ENCODE data around the gene STK38L. TPM values are rescaled to one million over a fixed set of nuclear protein-coding genes. Genes with fewer than 3 reads are reported as not detected.

STK38L gene
- total and polyA plus RNA-seq, 10 of the 15 experiments (the other 5 are each of a cell fraction or from before 2014, with no cell fraction given) = 43.0 to 154 (median 115) TPM

- TF ChIP-seq, protein P1, sequence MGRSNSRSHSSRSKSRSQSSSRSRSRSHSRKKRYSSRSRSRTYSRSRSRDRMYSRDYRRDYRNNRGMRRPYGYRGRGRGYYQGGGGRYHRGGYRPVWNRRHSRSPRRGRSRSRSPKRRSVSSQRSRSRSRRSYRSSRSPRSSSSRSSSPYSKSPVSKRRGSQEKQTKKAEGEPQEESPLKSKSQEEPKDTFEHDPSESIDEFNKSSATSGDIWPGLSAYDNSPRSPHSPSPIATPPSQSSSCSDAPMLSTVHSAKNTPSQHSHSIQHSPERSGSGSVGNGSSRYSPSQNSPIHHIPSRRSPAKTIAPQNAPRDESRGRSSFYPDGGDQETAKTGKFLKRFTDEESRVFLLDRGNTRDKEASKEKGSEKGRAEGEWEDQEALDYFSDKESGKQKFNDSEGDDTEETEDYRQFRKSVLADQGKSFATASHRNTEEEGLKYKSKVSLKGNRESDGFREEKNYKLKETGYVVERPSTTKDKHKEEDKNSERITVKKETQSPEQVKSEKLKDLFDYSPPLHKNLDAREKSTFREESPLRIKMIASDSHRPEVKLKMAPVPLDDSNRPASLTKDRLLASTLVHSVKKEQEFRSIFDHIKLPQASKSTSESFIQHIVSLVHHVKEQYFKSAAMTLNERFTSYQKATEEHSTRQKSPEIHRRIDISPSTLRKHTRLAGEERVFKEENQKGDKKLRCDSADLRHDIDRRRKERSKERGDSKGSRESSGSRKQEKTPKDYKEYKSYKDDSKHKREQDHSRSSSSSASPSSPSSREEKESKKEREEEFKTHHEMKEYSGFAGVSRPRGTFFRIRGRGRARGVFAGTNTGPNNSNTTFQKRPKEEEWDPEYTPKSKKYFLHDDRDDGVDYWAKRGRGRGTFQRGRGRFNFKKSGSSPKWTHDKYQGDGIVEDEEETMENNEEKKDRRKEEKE (IDR thresholded peaks at IDR 0.05) = no peak
- no peak for TF ChIP-seq MYB (IDR thresholded peaks at IDR 0.05; ENCODE audit: borderline replicate concordance, low read depth, low read length)
- no peak for TF ChIP-seq ZBTB33 (IDR thresholded peaks at IDR 0.05)
- peak; percentile 87 for TF ChIP-seq JUNB (IDR thresholded peaks at IDR 0.05)
- TF ChIP-seq MTA3 (IDR thresholded peaks at IDR 0.05; ENCODE audit: borderline replicate concordance, low read length) = no peak
- peak; percentile 86 for TF ChIP-seq IRF4 (IDR thresholded peaks at IDR 0.05; ENCODE audit: low read depth, low read length)
- TF ChIP-seq, protein P2, sequence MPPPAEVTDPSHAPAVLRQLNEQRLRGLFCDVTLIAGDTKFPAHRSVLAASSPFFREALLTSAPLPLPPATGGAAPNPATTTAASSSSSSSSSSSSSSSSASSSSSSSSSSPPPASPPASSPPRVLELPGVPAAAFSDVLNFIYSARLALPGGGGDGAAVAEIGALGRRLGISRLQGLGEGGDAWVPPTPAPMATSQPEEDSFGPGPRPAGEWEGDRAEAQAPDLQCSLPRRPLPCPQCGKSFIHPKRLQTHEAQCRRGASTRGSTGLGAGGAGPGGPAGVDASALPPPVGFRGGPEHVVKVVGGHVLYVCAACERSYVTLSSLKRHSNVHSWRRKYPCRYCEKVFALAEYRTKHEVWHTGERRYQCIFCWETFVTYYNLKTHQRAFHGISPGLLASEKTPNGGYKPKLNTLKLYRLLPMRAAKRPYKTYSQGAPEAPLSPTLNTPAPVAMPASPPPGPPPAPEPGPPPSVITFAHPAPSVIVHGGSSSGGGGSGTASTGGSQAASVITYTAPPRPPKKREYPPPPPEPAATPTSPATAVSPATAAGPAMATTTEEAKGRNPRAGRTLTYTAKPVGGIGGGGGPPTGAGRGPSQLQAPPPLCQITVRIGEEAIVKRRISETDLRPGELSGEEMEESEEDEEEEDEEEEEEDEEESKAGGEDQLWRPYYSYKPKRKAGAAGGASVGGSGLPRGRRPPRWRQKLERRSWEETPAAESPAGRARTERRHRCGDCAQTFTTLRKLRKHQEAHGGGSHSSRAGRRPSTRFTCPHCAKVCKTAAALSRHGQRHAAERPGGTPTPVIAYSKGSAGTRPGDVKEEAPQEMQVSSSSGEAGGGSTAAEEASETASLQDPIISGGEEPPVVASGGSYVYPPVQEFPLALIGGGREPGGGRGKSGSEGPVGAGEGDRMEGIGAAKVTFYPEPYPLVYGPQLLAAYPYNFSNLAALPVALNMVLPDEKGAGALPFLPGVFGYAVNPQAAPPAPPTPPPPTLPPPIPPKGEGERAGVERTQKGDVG (CRISPR knock-in tag; IDR thresholded peaks at IDR 0.05) = no peak
- no peak for TF ChIP-seq NRF1 (conservative IDR thresholded peaks at IDR 0.05; ENCODE audit: low read depth, low read length)
- TF ChIP-seq HDGF (IDR thresholded peaks at IDR 0.05) = no peak
- no peak for TF ChIP-seq ZNF207 (IDR thresholded peaks at IDR 0.05; ENCODE audit: borderline replicate concordance)
- no peak for TF ChIP-seq WRNIP1 (IDR thresholded peaks at IDR 0.05; ENCODE audit: borderline replicate concordance, low read depth, low read length)
- TF ChIP-seq BHLHE40 (IDR thresholded peaks at IDR 0.05; ENCODE audit: borderline replicate concordance in 1 of 2, low read depth in 2 of 2, low read length in 1 of 2) = peak in 1 of 2 experiments; percentile 12; a peak in 1 of 4 replicates
- TF ChIP-seq JUND (IDR thresholded peaks at IDR 0.05; ENCODE audit: low read depth, low read length) = no peak
These were observed 33.8 kb downstream of the STK38L start (continued) for GRCh38 chr12:27277846-27278260.

Measured in GM12878 (cell line).